Astrocyte (in vitro differentiated cells and primary cell): ENCODE results near the gene F2R. TPM values are rescaled to one million over a fixed set of nuclear protein-coding genes. Genes with fewer than 3 reads are reported as not detected.

ENCODE experiments used
- DNase-seq: peaks from one replicate; pipeline ENCODE4 v3.0.0-alpha.2; 2010; ENCODE audit warnings: low read depth
- FAIRE-seq: peaks from 2 replicates; lab custom pipeline; 2011; peaks lifted over from hg19 to GRCh38; lab: Jason Lieb, UNC
- H2AFZ ChIP-seq: 2 replicates; pipeline ENCODE4 v1.6.0; 2012; ENCODE audit warnings: low read depth, low read length, inconsistent platforms
- H3K27ac ChIP-seq: 2 replicates; pipeline ENCODE4 v1.5.1; 2011; ENCODE audit warnings: low read depth, low read length, inconsistent platforms
- H3K27me3 ChIP-seq: 2 replicates; pipeline ENCODE4 v1.6.0; 2011; ENCODE audit warnings: low read length, inconsistent platforms; ENCODE audit not compliant: insufficient read depth
- H3K36me3 ChIP-seq: 2 replicates; pipeline ENCODE4 v1.5.1; 2011; ENCODE audit warnings: low read length, inconsistent platforms; ENCODE audit not compliant: insufficient read depth
- H3K4me1 ChIP-seq: 2 replicates; pipeline ENCODE4 v1.5.1; 2011; ENCODE audit warnings: low read length, inconsistent platforms; ENCODE audit not compliant: insufficient read depth
- H3K4me2 ChIP-seq: 2 replicates; pipeline ENCODE4 v1.6.0; 2012; ENCODE audit warnings: low read length, inconsistent platforms
- H3K4me3 ChIP-seq: 2 replicates; pipeline ENCODE4 v1.5.1; 2011; ENCODE audit warnings: low read depth, mild to moderate bottlenecking, low read length, inconsistent platforms; ENCODE audit not compliant: insufficient read depth
- H3K79me2 ChIP-seq: 2 replicates; pipeline ENCODE4 v1.6.0; 2012; ENCODE audit warnings: mild to moderate bottlenecking, low read length, inconsistent platforms; ENCODE audit not compliant: insufficient read depth
- H3K9ac ChIP-seq: 2 replicates; pipeline ENCODE4 v1.6.0; 2012; ENCODE audit warnings: mild to moderate bottlenecking, low read length, inconsistent platforms
- H3K9me3 ChIP-seq: 2 replicates; pipeline ENCODE4 v1.5.1; 2012; ENCODE audit warnings: low read depth, mild to moderate bottlenecking, low read length, inconsistent platforms; ENCODE audit not compliant: insufficient read depth
- H4K20me1 ChIP-seq: 2 replicates; pipeline ENCODE4 v1.6.0; 2012; ENCODE audit warnings: low read length, inconsistent platforms; ENCODE audit not compliant: insufficient read depth
- H3K27ac Mint-ChIP-seq: one replicate; pipeline ENCODE4 v1.8.0; 2021; ENCODE audit warnings: mild to moderate bottlenecking, mixed read lengths; ENCODE audit not compliant: unreplicated experiment
- H3K27me3 Mint-ChIP-seq: one replicate; pipeline ENCODE4 v1.8.0; 2021; ENCODE audit warnings: low read depth, mixed read lengths; ENCODE audit not compliant: unreplicated experiment
- H3K36me3 Mint-ChIP-seq: one replicate; pipeline ENCODE4 v1.8.0; 2021; ENCODE audit warnings: low read depth, mixed read lengths; ENCODE audit not compliant: unreplicated experiment
- H3K4me1 Mint-ChIP-seq: one replicate; pipeline ENCODE4 v1.8.0; 2021; ENCODE audit warnings: low read depth, mixed read lengths; ENCODE audit not compliant: unreplicated experiment
- H3K4me3 Mint-ChIP-seq: one replicate; pipeline ENCODE4 v1.8.0; 2021; ENCODE audit warnings: mild to moderate bottlenecking, moderate library complexity, mixed read lengths; ENCODE audit not compliant: unreplicated experiment
- H3K9me3 Mint-ChIP-seq: one replicate; pipeline ENCODE4 v1.8.0; 2021; ENCODE audit warnings: mild to moderate bottlenecking, mixed read lengths; ENCODE audit not compliant: unreplicated experiment
- EZH2 ChIP-seq: IDR thresholded peaks from 2 replicates; pipeline ENCODE4 v1.6.1; 2012; ENCODE audit warnings: mild to moderate bottlenecking, low read length, inconsistent platforms; ENCODE audit not compliant: insufficient read depth
- total RNA-seq: library from RNA; stranded (reverse); gene quantifications from 2 replicates; pipeline ENCODE4 v1.2.1, GENCODE V29; 2021
- TF ChIP-seq, protein P1 (sequence below): IDR thresholded peaks from 2 replicates; pipeline ENCODE4 v1.5.1; 2011; ENCODE audit warnings: low read depth, mild to moderate bottlenecking, inconsistent platforms, low read length, moderate library complexity; ENCODE audit not compliant: insufficient read depth

F2R gene
- total RNA-seq, 1 donor from 2014 or later = 285 TPM

DNA sequence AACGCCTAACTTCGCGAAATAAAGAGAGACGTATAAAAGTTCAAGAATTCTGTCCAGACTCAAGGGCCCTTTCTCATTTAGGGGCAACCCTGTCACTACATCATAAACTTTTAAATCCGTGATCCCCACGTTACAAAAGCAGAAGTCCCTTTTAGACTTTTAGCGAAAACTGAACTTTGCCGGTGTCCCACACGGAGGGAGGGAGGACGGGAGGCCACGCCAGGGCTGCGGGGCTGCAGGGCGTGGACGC is 515 bp upstream of the F2R start:
- peaks cover 35% of the 10 kb centered on the region for H3K4me1 ChIP-seq
- Mint-ChIP-seq H3K4me1 (peaks cover 23% of the 10 kb centered on the region), H3K4me3 (peak overlapping the region; percentile 95), H3K9me3 (no peaks in the 10 kb centered on the region), H3K27ac (peak overlapping the region; percentile 75), H3K27me3 (no peaks in the 10 kb centered on the region), H3K36me3 (peaks cover 8% of the 10 kb centered on the region)
- peaks cover 20% of the 10 kb centered on the region for H4K20me1 ChIP-seq
- FAIRE-seq = no peak
- H3K4me3 ChIP-seq = peak overlapping the region; percentile 81
- H3K27ac ChIP-seq = peak overlapping the region; percentile 77
- DNase-seq = no peak
- TF ChIP-seq, protein P1, sequence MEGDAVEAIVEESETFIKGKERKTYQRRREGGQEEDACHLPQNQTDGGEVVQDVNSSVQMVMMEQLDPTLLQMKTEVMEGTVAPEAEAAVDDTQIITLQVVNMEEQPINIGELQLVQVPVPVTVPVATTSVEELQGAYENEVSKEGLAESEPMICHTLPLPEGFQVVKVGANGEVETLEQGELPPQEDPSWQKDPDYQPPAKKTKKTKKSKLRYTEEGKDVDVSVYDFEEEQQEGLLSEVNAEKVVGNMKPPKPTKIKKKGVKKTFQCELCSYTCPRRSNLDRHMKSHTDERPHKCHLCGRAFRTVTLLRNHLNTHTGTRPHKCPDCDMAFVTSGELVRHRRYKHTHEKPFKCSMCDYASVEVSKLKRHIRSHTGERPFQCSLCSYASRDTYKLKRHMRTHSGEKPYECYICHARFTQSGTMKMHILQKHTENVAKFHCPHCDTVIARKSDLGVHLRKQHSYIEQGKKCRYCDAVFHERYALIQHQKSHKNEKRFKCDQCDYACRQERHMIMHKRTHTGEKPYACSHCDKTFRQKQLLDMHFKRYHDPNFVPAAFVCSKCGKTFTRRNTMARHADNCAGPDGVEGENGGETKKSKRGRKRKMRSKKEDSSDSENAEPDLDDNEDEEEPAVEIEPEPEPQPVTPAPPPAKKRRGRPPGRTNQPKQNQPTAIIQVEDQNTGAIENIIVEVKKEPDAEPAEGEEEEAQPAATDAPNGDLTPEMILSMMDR = no peak
- no peak for TF ChIP-seq EZH2
- peak overlapping the region; percentile 93 for H3K4me2 ChIP-seq
- H3K9ac ChIP-seq = peak overlapping the region; percentile 90
- H3K36me3 ChIP-seq = no peaks in the 10 kb centered on the region
- no peaks in the 10 kb centered on the region for H3K27me3 ChIP-seq
- peaks cover 44% of the 10 kb centered on the region for H3K79me2 ChIP-seq
- H3K9me3 ChIP-seq = no peaks in the 10 kb centered on the region
- H2AFZ ChIP-seq = peak overlapping the region; percentile 79

DNA sequence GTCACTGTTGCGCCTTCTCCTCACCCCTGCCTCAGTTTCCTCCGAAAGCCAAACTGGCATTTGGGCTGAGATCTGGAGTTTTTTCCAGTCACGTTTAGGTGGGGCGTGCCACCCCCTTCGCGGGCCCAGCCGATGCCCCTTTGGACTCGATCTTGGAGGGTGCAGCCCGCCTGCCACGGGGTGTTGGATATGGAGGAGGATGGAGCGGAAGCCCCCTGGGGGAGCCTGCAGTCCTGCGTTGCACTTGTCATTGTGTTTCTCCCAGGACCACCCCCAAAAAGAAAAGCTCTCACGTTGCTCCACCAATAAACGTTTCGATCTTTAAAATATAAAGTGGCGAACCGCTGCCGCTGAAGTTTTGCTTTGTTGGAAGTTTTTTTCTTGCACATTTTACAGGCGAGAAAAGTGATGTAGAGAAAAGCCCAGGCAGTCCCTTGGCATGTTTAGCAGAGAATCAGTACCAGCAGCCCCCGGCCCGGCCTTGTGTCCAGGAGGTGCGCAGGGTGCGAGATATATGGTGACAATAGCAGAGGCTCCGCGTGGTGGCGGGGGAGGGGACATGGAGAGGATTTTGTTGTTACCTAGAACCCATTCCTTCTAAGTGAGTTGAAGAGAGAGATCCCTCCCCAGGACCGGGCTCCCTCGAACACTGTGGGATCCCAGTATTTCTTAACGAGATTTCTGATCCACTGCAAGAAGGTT is 681 bp downstream of the F2R start:
- no peaks in the 10 kb centered on the region for H3K9me3 Mint-ChIP-seq
- Histone ChIP-seq H4K20me1 (peaks cover 24% of the 10 kb centered on the region), H3K9me3 (no peaks in the 10 kb centered on the region), H3K4me2 (peak overlapping the region; percentile 93), H3K27ac (peak overlapping the region; percentile 77), H3K79me2 (peaks cover 56% of the 10 kb centered on the region), H2AFZ (peak overlapping the region; percentile 54), H3K4me1 (peaks cover 30% of the 10 kb centered on the region), H3K4me3 (peak overlapping the region; percentile 81), H3K27me3 (no peaks in the 10 kb centered on the region), H3K36me3 (peaks cover 2% of the 10 kb centered on the region), H3K9ac (peak overlapping the region; percentile 90)
- H3K4me3 Mint-ChIP-seq = peak overlapping the region; percentile 95
- H3K36me3 Mint-ChIP-seq = peaks cover 10% of the 10 kb centered on the region
- H3K27me3 Mint-ChIP-seq = no peaks in the 10 kb centered on the region
- FAIRE-seq (no peak), DNase-seq (no peak)
- H3K27ac Mint-ChIP-seq = peak overlapping the region; percentile 55
- no peak for TF ChIP-seq EZH2
- TF ChIP-seq, protein P1 = no peak
- H3K4me1 Mint-ChIP-seq = peaks cover 25% of the 10 kb centered on the region
